H4 (cell line): ENCODE measurements around the gene TPM2. TPM values are rescaled to one million over a fixed set of nuclear protein-coding genes. Genes with fewer than 3 reads are reported as not detected.

ENCODE experiments used
- total RNA-seq: library from RNA; depleted of rRNA; stranded (reverse); fragments of >200 nt; shearing (Covaris generic); gene quantifications from 2 replicates; pipeline ENCODE4 v1.2.3, GENCODE V29; 2014; rRNA removed

The TPM2 gene
- total RNA-seq, 1 experiment from 2014 or later = 2.7 TPM

Other genes with a start within 250 kb of the TPM2 start
- 6.2 and 8.7 TPM in 2 replicates for gene RUSC2, start 199.8 kb downstream of the TPM2 start, total RNA-seq
- 5.4 and 8.0 TPM in 2 replicates for gene TESK1, start 84.7 kb downstream of the TPM2 start, total RNA-seq
- 0.53 and 1.2 TPM in 2 replicates for gene CD72, start 71.5 kb downstream of the TPM2 start, total RNA-seq
- not detected in 2 replicates for gene SIT1, start 39.0 kb downstream of the TPM2 start, total RNA-seq
- 4,639 and 15,849 TPM in 2 replicates for gene RMRP, start 31.9 kb downstream of the TPM2 start, total RNA-seq
- gene CCDC107, start 31.6 kb downstream of the TPM2 start, total RNA-seq = 6.3 and 7.9 TPM in 2 replicates
- 16.9 and 44.9 TPM in 2 replicates for gene ARHGEF39, start 24.7 kb downstream of the TPM2 start, total RNA-seq
- 1.3 and 2.1 TPM in 2 replicates for gene CA9, start 16.0 kb downstream of the TPM2 start, total RNA-seq
- 71.2 and 95.8 TPM in 2 replicates for gene TLN1, start 42.3 kb upstream of the TPM2 start, total RNA-seq
- gene CREB3, start 42.7 kb upstream of the TPM2 start, total RNA-seq = 115 and 121 TPM in 2 replicates
- 16.9 and 21.5 TPM in 2 replicates for gene GBA2, start 59.3 kb upstream of the TPM2 start, total RNA-seq
- 16.4 and 18.6 TPM in 2 replicates for gene RGP1, start 59.4 kb upstream of the TPM2 start, total RNA-seq
- not detected in 2 replicates for gene MSMP, start 64.4 kb upstream of the TPM2 start, total RNA-seq
- gene NPR2, start 101.7 kb upstream of the TPM2 start, total RNA-seq = 0.25 and 2.9 TPM in 2 replicates
- 0.99 TPM in 2 replicates for gene SPAG8, start 122.3 kb upstream of the TPM2 start, total RNA-seq
- 88.2 and 95.4 TPM in 2 replicates for gene HINT2, start 125.1 kb upstream of the TPM2 start, total RNA-seq
- not detected in 2 replicates for gene FAM221B, start 138.8 kb upstream of the TPM2 start, total RNA-seq
- 2.1 and 4.2 TPM in 2 replicates for gene TMEM8B, start 139.3 kb upstream of the TPM2 start, total RNA-seq
- gene OR13J1, start 180.5 kb upstream of the TPM2 start, total RNA-seq = not detected in 2 replicates
- 0.41 TPM in 1 of 2 replicates, not detected in the other for gene HRCT1, start 216.3 kb upstream of the TPM2 start, total RNA-seq
- 0.12 and 0.27 TPM in 2 replicates for gene SPAAR, start 219.6 kb upstream of the TPM2 start, total RNA-seq